Loucy (cell line): ENCODE results near the gene PANK3.

Source experiments
- H2AFZ ChIP-seq: fragments of 200-600 bp; sonication (generic); 2 replicates; pipeline ENCODE4 v1.6.0; 2016; ENCODE audit warnings: antibody characterized with exemption, mild to moderate bottlenecking, low read length, moderate library complexity
- H3F3A ChIP-seq: fragments of 200-600 bp; 2 replicates; pipeline ENCODE4 v1.6.0; 2016; ENCODE audit warnings: antibody characterized with exemption, low read depth, mild to moderate bottlenecking
- H3K27me3 ChIP-seq: fragments of 200-600 bp; sonication (generic); 2 replicates; pipeline ENCODE4 v1.6.1; 2014; ENCODE audit warnings: low read length, mild to moderate bottlenecking; ENCODE audit not compliant: insufficient read depth, poor library complexity, severe bottlenecking
- H3K36me3 ChIP-seq: fragments of 200-600 bp; sonication (generic); 2 replicates; pipeline ENCODE4 v1.6.1; 2016; ENCODE audit warnings: low read length; ENCODE audit not compliant: insufficient read depth
- H3K4me1 ChIP-seq: fragments of 200-600 bp; sonication (generic); 2 replicates; pipeline ENCODE4 v1.5.1; 2014; ENCODE audit warnings: low read length, mild to moderate bottlenecking; ENCODE audit not compliant: insufficient read depth, poor library complexity, severe bottlenecking
- H3K4me2 ChIP-seq: fragments of 200-600 bp; sonication (generic); 2 replicates; pipeline ENCODE4 v1.6.0; 2014; ENCODE audit warnings: antibody characterized with exemption, low read length, low read depth, mild to moderate bottlenecking; ENCODE audit not compliant: poor library complexity, severe bottlenecking
- H3K4me3 ChIP-seq: fragments of 200-600 bp; sonication (generic); 2 replicates; pipeline ENCODE4 v1.5.1; 2014; ENCODE audit warnings: low read length, mild to moderate bottlenecking, mixed read lengths; ENCODE audit not compliant: poor library complexity, severe bottlenecking
- H3K79me2 ChIP-seq: fragments of 200-600 bp; sonication (generic); 2 replicates; pipeline ENCODE4 v1.6.1; 2014; ENCODE audit warnings: low read length; ENCODE audit not compliant: insufficient read depth
- H3K9ac ChIP-seq: fragments of 200-600 bp; sonication (generic); 2 replicates; pipeline ENCODE4 v1.6.0; 2014; ENCODE audit warnings: mild to moderate bottlenecking, low read depth, low read length, moderate library complexity; ENCODE audit not compliant: poor library complexity, severe bottlenecking
- H3K9me2 ChIP-seq: fragments of 200-600 bp; sonication (generic); replicated peaks from 2 replicates; pipeline ENCODE4 v1.6.1; 2016; ENCODE audit warnings: low read depth, low read length, mixed read lengths
- H3K9me3 ChIP-seq: fragments of 200-600 bp; sonication (generic); 2 replicates; pipeline ENCODE4 v1.6.1; 2014; ENCODE audit warnings: mild to moderate bottlenecking, antibody characterized with exemption, low read length, low read depth; ENCODE audit not compliant: insufficient read depth
- H4K20me1 ChIP-seq: fragments of 200-600 bp; sonication (generic); 2 replicates; pipeline ENCODE4 v1.6.0; 2014; ENCODE audit warnings: antibody characterized with exemption, low read length, mild to moderate bottlenecking; ENCODE audit not compliant: insufficient read depth, poor library complexity, severe bottlenecking
- EZH2phosphoT487 ChIP-seq: fragments of 200-600 bp; IDR thresholded peaks from 2 replicates; pipeline ENCODE4 v1.6.1; 2018; ENCODE audit warnings: antibody characterized with exemption, mild to moderate bottlenecking, moderate library complexity, borderline replicate concordance
- TF ChIP-seq, protein P1 (sequence below): fragments of 200-600 bp; sonication (generic); conservative IDR thresholded peaks from 2 replicates; pipeline ENCODE4 v1.5.1; 2014; ENCODE audit warnings: mild to moderate bottlenecking, antibody characterized with exemption, low read length

The PANK3 gene

DNA sequence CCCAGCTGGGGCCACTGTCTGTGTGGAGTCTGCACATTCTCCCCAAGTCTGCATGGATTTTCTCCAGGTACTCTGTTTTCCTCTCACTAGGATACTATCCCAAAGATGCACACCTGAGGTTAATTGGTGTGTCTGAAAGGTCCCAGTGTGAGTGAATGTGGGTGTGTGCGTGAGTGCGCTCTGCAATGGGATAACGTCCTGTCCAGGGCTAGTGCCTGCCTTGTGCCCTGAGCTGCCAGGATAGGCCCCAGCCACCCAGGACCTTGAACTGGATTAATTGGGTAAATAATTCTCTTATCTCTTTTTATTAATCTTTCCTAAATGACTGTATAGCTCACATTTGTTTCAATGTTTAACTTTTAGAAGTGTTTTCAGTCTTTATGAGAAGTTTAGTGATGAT is 11.5 kb upstream of the PANK3 start:
- H2AFZ ChIP-seq = no peak overlapping the region

GRCh38 chr5:168587987-168588386 is 8.8 kb upstream of the PANK3 start:
- no peak overlapping the region for H3K4me2 ChIP-seq
- no peak overlapping the region for H3K9ac ChIP-seq
- H3K36me3 ChIP-seq = no peaks in the 10 kb centered on the region
- TF ChIP-seq, protein P1, sequence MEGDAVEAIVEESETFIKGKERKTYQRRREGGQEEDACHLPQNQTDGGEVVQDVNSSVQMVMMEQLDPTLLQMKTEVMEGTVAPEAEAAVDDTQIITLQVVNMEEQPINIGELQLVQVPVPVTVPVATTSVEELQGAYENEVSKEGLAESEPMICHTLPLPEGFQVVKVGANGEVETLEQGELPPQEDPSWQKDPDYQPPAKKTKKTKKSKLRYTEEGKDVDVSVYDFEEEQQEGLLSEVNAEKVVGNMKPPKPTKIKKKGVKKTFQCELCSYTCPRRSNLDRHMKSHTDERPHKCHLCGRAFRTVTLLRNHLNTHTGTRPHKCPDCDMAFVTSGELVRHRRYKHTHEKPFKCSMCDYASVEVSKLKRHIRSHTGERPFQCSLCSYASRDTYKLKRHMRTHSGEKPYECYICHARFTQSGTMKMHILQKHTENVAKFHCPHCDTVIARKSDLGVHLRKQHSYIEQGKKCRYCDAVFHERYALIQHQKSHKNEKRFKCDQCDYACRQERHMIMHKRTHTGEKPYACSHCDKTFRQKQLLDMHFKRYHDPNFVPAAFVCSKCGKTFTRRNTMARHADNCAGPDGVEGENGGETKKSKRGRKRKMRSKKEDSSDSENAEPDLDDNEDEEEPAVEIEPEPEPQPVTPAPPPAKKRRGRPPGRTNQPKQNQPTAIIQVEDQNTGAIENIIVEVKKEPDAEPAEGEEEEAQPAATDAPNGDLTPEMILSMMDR = no peak
- TF ChIP-seq EZH2phosphoT487 = no peak
- no peaks in the 10 kb centered on the region for H3K9me3 ChIP-seq
- H4K20me1 ChIP-seq = no peaks in the 10 kb centered on the region
- no peaks in the 10 kb centered on the region for H3K9me2 ChIP-seq
- H3K4me3 ChIP-seq = no peak overlapping the region
- no peak overlapping the region for H2AFZ ChIP-seq
- no peaks in the 10 kb centered on the region for H3K27me3 ChIP-seq
- H3K79me2 ChIP-seq = no peaks in the 10 kb centered on the region
- no peaks in the 10 kb centered on the region for H3F3A ChIP-seq
- no peaks in the 10 kb centered on the region for H3K4me1 ChIP-seq

More for the DNA sequence above, 11.5 kb upstream of the PANK3 start:
- Histone ChIP-seq H4K20me1 (no peaks in the 10 kb centered on the region), H3K79me2 (no peaks in the 10 kb centered on the region), H3K9ac (no peak overlapping the region), H3K9me2 (no peaks in the 10 kb centered on the region), H3K4me1 (no peaks in the 10 kb centered on the region), H3K36me3 (no peaks in the 10 kb centered on the region), H3K4me2 (no peak overlapping the region), H3K27me3 (no peaks in the 10 kb centered on the region), H3F3A (no peaks in the 10 kb centered on the region), H3K9me3 (no peaks in the 10 kb centered on the region), H3K4me3 (no peak overlapping the region)
- no peak for TF ChIP-seq EZH2phosphoT487
- TF ChIP-seq, protein P1 = no peak

- Histone ChIP-seq H3K4me3 (no peak overlapping the region), H4K20me1 (no peaks in the 10 kb centered on the region), H2AFZ (no peak overlapping the region), H3K9me3 (no peaks in the 10 kb centered on the region), H3F3A (no peaks in the 10 kb centered on the region), H3K79me2 (no peaks in the 10 kb centered on the region), H3K4me2 (no peak overlapping the region), H3K27me3 (no peaks in the 10 kb centered on the region), H3K4me1 (no peaks in the 10 kb centered on the region), H3K36me3 (no peaks in the 10 kb centered on the region), H3K9me2 (no peaks in the 10 kb centered on the region), H3K9ac (no peak overlapping the region)
- TF ChIP-seq, protein P1 = no peak
- TF ChIP-seq EZH2phosphoT487 = no peak
Observed at GRCh38 chr5:168585119-168585856, 6.1 kb upstream of the PANK3 start.
